Measurements from ENCODE around the gene LRCH2. TPM values are rescaled to one million over a fixed set of nuclear protein-coding genes. Genes with fewer than 3 reads are reported as not detected.

LRCH2 gene
- total RNA-seq, 1 experiment from 2014 or later: not detected

DNA sequence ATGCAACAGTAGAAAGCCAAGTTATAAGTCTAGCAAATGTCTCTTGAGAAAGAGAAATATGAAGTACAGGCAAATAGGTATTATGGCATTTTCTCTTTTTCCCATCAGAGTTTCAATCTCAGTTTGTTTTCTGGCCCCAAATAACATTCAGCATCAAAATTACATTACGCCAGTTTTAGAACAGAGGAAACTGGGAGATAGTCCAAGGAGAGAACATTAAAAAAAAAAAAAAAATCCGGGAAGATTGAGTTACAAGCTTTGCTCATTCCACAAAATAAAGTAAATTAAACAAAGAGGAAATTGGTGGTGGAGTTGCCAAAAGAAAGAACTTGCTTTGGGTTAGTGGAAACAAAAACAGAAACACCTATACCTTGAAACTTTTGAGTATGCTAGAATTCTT lies 166.1 kb downstream of the LRCH2 start:
- TF ChIP-seq, protein P1, sequence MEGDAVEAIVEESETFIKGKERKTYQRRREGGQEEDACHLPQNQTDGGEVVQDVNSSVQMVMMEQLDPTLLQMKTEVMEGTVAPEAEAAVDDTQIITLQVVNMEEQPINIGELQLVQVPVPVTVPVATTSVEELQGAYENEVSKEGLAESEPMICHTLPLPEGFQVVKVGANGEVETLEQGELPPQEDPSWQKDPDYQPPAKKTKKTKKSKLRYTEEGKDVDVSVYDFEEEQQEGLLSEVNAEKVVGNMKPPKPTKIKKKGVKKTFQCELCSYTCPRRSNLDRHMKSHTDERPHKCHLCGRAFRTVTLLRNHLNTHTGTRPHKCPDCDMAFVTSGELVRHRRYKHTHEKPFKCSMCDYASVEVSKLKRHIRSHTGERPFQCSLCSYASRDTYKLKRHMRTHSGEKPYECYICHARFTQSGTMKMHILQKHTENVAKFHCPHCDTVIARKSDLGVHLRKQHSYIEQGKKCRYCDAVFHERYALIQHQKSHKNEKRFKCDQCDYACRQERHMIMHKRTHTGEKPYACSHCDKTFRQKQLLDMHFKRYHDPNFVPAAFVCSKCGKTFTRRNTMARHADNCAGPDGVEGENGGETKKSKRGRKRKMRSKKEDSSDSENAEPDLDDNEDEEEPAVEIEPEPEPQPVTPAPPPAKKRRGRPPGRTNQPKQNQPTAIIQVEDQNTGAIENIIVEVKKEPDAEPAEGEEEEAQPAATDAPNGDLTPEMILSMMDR (conservative IDR thresholded peaks at IDR 0.05): no peak
- no peak for TF ChIP-seq EZH2 (IDR thresholded peaks at IDR 0.05; ENCODE audit: low read depth)
- H2AFZ ChIP-seq: no peak overlapping the region
- H3K27me3 ChIP-seq (ENCODE audit: insufficient read depth, low read depth): no peaks in the 10 kb centered on the region
- intact Hi-C loops (cut with micrococcal nuclease; ENCODE audit: unreplicated experiment): no loop called here
- H3K9me2 ChIP-seq (ENCODE audit: insufficient read depth): no peaks in the 10 kb centered on the region
- H3K4me2 ChIP-seq: no peak overlapping the region
- no peak overlapping the region for H3K4me3 ChIP-seq
- no TSS peak for BruUV-seq (replicated peaks)
- no peak for DNase-seq
- H3F3A ChIP-seq (ENCODE audit: insufficient read depth, low read depth): no peaks in the 10 kb centered on the region
- POLR2A ChIA-PET (ENCODE audit: unreplicated experiment): no interaction called here
- H3K4me1 ChIP-seq (replicated peaks; ENCODE audit: insufficient read depth): no peaks in the 10 kb centered on the region
- no peaks in the 10 kb centered on the region for H3K9me3 ChIP-seq (ENCODE audit: insufficient read depth, low read depth)
- H3K79me2 ChIP-seq (ENCODE audit: low read depth): no peaks in the 10 kb centered on the region
- H3K36me3 ChIP-seq (ENCODE audit: low read depth): no peaks in the 10 kb centered on the region
- no peak overlapping the region for H3K27ac ChIP-seq
- CTCF ChIA-PET: no interaction called here
- H4K20me1 ChIP-seq (ENCODE audit: insufficient read depth): no peaks in the 10 kb centered on the region

DNA sequence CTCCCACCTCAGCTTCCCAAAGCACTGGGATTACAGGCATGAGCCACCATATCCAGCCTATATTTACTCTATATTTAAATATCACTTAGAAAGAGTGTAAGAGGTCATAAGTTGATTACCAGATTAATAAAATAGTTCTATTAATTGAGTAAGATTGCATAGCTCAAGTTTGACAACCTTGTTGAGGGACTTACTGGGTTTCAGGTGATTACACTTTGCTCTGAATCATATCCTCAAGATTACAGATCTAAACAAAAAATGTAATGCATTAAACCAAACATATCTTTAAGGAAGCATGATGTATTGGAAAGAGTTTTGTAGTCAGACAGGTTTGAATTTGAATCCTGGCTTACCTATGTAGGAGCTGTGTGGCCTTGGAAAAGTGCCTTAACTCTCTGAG lies 168.6 kb downstream of the LRCH2 start:
- H3K4me3 ChIP-seq: no peak overlapping the region
- ChIA-PET POLR2A (ENCODE audit: unreplicated experiment) (interaction anchor here (0.6 kb wide), 1 partner anchor 15 kb away, joined by 4 read pairs; no protein-coding TSS in a partner anchor), CTCF (no interaction called here)
- TF ChIP-seq, protein P1 (conservative IDR thresholded peaks at IDR 0.05): no peak
- no peak for TF ChIP-seq EZH2 (IDR thresholded peaks at IDR 0.05; ENCODE audit: low read depth)
- H3K9me3 ChIP-seq (ENCODE audit: insufficient read depth, low read depth): no peaks in the 10 kb centered on the region; the same call in 1 of the 2 replicates
- H3K79me2 ChIP-seq (ENCODE audit: low read depth): no peaks in the 10 kb centered on the region
- no peaks in the 10 kb centered on the region for H3K36me3 ChIP-seq (ENCODE audit: low read depth)
- DNase-seq: no peak
- H3K4me1 ChIP-seq (replicated peaks; ENCODE audit: insufficient read depth): no peaks in the 10 kb centered on the region
- no peak overlapping the region for H3K4me2 ChIP-seq
- intact Hi-C loops (cut with micrococcal nuclease; ENCODE audit: unreplicated experiment): no loop called here
- H2AFZ ChIP-seq: no peak overlapping the region
- no peaks in the 10 kb centered on the region for H3F3A ChIP-seq (ENCODE audit: insufficient read depth, low read depth)
- no peaks in the 10 kb centered on the region for H3K27me3 ChIP-seq (ENCODE audit: insufficient read depth, low read depth)
- no peaks in the 10 kb centered on the region for H4K20me1 ChIP-seq (ENCODE audit: insufficient read depth)
- H3K9me2 ChIP-seq (ENCODE audit: insufficient read depth): no peaks in the 10 kb centered on the region
- BruUV-seq (replicated peaks): no TSS peak
- H3K27ac ChIP-seq: no peak overlapping the region

Other genes starting within 250 kb of the LRCH2 start
- gene IL13RA2, start 216.5 kb downstream of the LRCH2 start, total RNA-seq (2021): not detected in 2 replicates
- not detected in 2 replicates for gene RBMXL3, start 44.7 kb downstream of the LRCH2 start, total RNA-seq (2021)
- not detected in 2 replicates for gene LUZP4, start 55.6 kb upstream of the LRCH2 start, total RNA-seq (2021)